Loucy (cell line): ENCODE data around the gene B9D1.
A peak's percentile ranks its signal among the peaks of the same experiment; 100 is the strongest.

ENCODE experiments used
- H2AFZ ChIP-seq: fragments of 200-600 bp; sonication (generic); 2 replicates; pipeline ENCODE4 v1.6.0; 2016; ENCODE audit warnings: antibody characterized with exemption, mild to moderate bottlenecking, low read length, moderate library complexity
- H3F3A ChIP-seq: fragments of 200-600 bp; 2 replicates; pipeline ENCODE4 v1.6.0; 2016; ENCODE audit warnings: antibody characterized with exemption, low read depth, mild to moderate bottlenecking
- H3K27me3 ChIP-seq: fragments of 200-600 bp; sonication (generic); 2 replicates; pipeline ENCODE4 v1.6.1; 2014; ENCODE audit warnings: low read length, mild to moderate bottlenecking; ENCODE audit not compliant: insufficient read depth, poor library complexity, severe bottlenecking
- H3K36me3 ChIP-seq: fragments of 200-600 bp; sonication (generic); 2 replicates; pipeline ENCODE4 v1.6.1; 2016; ENCODE audit warnings: low read length; ENCODE audit not compliant: insufficient read depth
- H3K4me1 ChIP-seq: fragments of 200-600 bp; sonication (generic); 2 replicates; pipeline ENCODE4 v1.5.1; 2014; ENCODE audit warnings: low read length, mild to moderate bottlenecking; ENCODE audit not compliant: insufficient read depth, poor library complexity, severe bottlenecking
- H3K4me2 ChIP-seq: fragments of 200-600 bp; sonication (generic); 2 replicates; pipeline ENCODE4 v1.6.0; 2014; ENCODE audit warnings: antibody characterized with exemption, low read length, low read depth, mild to moderate bottlenecking; ENCODE audit not compliant: poor library complexity, severe bottlenecking
- H3K4me3 ChIP-seq: fragments of 200-600 bp; sonication (generic); 2 replicates; pipeline ENCODE4 v1.5.1; 2014; ENCODE audit warnings: low read length, mild to moderate bottlenecking, mixed read lengths; ENCODE audit not compliant: poor library complexity, severe bottlenecking
- H3K79me2 ChIP-seq: fragments of 200-600 bp; sonication (generic); 2 replicates; pipeline ENCODE4 v1.6.1; 2014; ENCODE audit warnings: low read length; ENCODE audit not compliant: insufficient read depth
- H3K9ac ChIP-seq: fragments of 200-600 bp; sonication (generic); 2 replicates; pipeline ENCODE4 v1.6.0; 2014; ENCODE audit warnings: mild to moderate bottlenecking, low read depth, low read length, moderate library complexity; ENCODE audit not compliant: poor library complexity, severe bottlenecking
- H3K9me2 ChIP-seq: fragments of 200-600 bp; sonication (generic); replicated peaks from 2 replicates; pipeline ENCODE4 v1.6.1; 2016; ENCODE audit warnings: low read depth, low read length, mixed read lengths
- H3K9me3 ChIP-seq: fragments of 200-600 bp; sonication (generic); 2 replicates; pipeline ENCODE4 v1.6.1; 2014; ENCODE audit warnings: mild to moderate bottlenecking, antibody characterized with exemption, low read length, low read depth; ENCODE audit not compliant: insufficient read depth
- H4K20me1 ChIP-seq: fragments of 200-600 bp; sonication (generic); 2 replicates; pipeline ENCODE4 v1.6.0; 2014; ENCODE audit warnings: antibody characterized with exemption, low read length, mild to moderate bottlenecking; ENCODE audit not compliant: insufficient read depth, poor library complexity, severe bottlenecking
- CTCF ChIP-seq: fragments of 200-600 bp; sonication (generic); conservative IDR thresholded peaks from 2 replicates; pipeline ENCODE4 v1.5.1; 2014; ENCODE audit warnings: mild to moderate bottlenecking, antibody characterized with exemption, low read length
- EZH2phosphoT487 ChIP-seq: fragments of 200-600 bp; IDR thresholded peaks from 2 replicates; pipeline ENCODE4 v1.6.1; 2018; ENCODE audit warnings: antibody characterized with exemption, mild to moderate bottlenecking, moderate library complexity, borderline replicate concordance

Gene B9D1

GRCh38 chr17:19363460-19364035, 1.0 kb upstream of the B9D1 start:
- Histone ChIP-seq H3K9me3 (no peaks in the 10 kb centered on the region), H4K20me1 (no peaks in the 10 kb centered on the region), H3K79me2 (no peaks in the 10 kb centered on the region), H2AFZ (peak overlapping the region; percentile 92), H3K4me1 (no peaks in the 10 kb centered on the region), H3K9me2 (no peaks in the 10 kb centered on the region), H3F3A (no peaks in the 10 kb centered on the region), H3K9ac (no peak overlapping the region), H3K36me3 (no peaks in the 10 kb centered on the region), H3K4me2 (peak overlapping the region; percentile 72), H3K27me3 (no peaks in the 10 kb centered on the region), H3K4me3 (no peak overlapping the region)
- TF ChIP-seq CTCF (no peak), EZH2phosphoT487 (no peak)

DNA sequence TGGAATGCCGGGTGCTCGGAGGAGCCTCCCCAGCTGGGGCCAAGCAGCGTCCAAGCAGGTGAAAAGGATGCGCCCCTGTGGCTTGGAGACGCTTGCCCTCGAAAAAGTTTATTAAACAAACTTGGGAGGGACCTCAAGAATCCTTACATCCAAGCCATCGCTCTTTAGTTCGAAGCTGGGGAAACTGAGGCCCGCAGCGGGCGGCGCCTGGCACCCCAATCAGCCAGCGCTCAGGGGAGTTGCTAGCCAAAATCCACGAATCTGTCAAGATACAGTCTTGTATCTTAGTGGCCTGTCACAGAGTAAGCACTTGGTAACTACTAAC, 553 bp upstream of the B9D1 start:
- Histone ChIP-seq H3F3A (no peaks in the 10 kb centered on the region), H3K4me2 (peak overlapping the region; percentile 72), H3K27me3 (no peaks in the 10 kb centered on the region), H2AFZ (peak overlapping the region; percentile 92), H3K79me2 (no peaks in the 10 kb centered on the region), H3K9ac (no peak overlapping the region), H3K4me1 (no peaks in the 10 kb centered on the region), H3K9me3 (no peaks in the 10 kb centered on the region), H3K9me2 (no peaks in the 10 kb centered on the region), H4K20me1 (no peaks in the 10 kb centered on the region), H3K36me3 (no peaks in the 10 kb centered on the region), H3K4me3 (peak overlapping the region; percentile 74)
- no peak; the same call in 1 of the 2 replicates for TF ChIP-seq CTCF
- no peak for TF ChIP-seq EZH2phosphoT487

DNA sequence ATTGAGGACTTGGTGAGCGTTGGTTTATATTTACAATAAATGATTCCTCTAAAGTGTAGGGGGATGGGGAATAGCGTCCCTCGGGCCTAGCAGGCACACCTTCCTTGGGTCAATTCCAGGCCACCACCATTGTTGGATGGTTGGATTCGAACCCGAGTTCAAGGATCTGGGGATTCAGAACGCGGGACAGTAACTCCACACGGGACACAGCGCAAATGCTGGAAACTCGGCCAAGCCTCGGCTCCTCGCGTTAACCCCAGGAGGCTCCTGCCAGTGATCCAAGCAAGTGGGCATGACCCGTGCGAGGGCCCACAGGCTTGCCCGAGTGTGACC, 613 bp downstream of the B9D1 start:
- H4K20me1 ChIP-seq = no peaks in the 10 kb centered on the region
- TF ChIP-seq EZH2phosphoT487 = no peak
- TF ChIP-seq CTCF = no peak
- H3F3A ChIP-seq = no peaks in the 10 kb centered on the region
- H3K4me3 ChIP-seq = peak overlapping the region; percentile 74
- peak overlapping the region; percentile 92 for H2AFZ ChIP-seq
- peak overlapping the region; percentile 72 for H3K4me2 ChIP-seq
- no peaks in the 10 kb centered on the region for H3K79me2 ChIP-seq
- H3K9me3 ChIP-seq = no peaks in the 10 kb centered on the region
- H3K27me3 ChIP-seq = no peaks in the 10 kb centered on the region
- no peaks in the 10 kb centered on the region for H3K36me3 ChIP-seq
- H3K9ac ChIP-seq = no peak overlapping the region
- H3K4me1 ChIP-seq = no peaks in the 10 kb centered on the region
- H3K9me2 ChIP-seq = no peaks in the 10 kb centered on the region
